GM19452 (cell line): ENCODE results near the gene NATD1.
"Not testable (repeated sequence)": the region's sequence is repeated elsewhere in the genome, so short reads cannot be mapped to it uniquely, and the experiment has no call there.

Source experiments
- ATAC-seq: cut with Tn5 transposase; IDR thresholded peaks from one replicate; pipeline ENCODE4 v1.9.1; 2021; ENCODE audit not compliant: unreplicated experiment

Gene NATD1

DNA sequence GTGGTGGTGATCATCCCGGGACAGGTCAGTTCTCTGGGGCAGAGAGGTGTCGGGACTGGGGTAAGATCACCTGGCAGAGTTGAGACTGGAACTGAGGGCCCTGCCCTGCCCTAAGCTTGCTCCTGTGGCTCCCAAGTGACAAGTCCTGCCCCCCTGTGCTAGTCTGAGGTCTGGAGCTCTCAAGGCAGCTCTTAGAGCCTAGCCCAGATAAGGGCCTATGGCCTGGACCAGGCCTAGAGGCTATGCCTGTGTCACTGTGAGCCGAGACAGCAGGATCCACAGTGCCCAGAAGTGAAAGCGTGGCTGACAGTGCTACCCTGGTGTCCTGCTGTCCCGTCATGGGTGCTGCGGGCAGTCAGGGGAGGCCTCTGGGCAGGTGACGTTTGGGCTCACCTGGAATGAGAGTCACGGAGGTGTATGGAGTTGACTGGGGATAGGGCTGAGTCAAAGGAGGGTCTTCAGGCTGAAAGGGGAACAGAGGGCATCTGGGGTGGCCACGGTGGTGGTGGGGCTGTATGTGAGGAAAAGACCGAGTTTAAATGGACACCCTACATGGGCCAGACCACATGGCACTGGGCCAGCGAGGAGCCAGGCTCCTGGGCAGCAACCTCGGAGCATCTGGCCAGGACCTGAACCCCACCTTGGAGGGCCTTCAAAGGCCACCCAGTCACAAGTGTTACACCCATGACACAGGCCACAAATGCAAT lies 5.5 kb downstream of the NATD1 start:
- ATAC-seq = no peak

DNA sequence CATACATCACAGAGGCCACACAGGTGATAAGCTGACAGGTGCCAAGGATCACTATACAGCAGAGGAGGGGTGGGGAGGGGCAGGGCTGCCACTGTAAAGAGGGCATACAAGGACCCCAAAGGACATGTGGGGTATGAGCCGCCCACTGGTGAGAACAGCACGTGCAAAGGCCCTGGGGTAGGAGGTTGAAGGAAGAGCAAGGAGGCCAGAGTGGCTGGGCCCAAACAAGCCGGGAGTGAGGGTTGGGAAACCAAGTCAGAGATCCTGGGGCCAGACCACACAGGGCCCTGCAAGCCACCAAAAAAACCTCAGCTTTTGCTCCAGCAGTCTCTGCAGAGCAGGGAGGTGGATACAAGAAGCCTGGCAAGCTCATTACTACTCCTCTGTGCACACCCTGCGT lies 6.5 kb downstream of the NATD1 start:
- no peak for ATAC-seq

DNA sequence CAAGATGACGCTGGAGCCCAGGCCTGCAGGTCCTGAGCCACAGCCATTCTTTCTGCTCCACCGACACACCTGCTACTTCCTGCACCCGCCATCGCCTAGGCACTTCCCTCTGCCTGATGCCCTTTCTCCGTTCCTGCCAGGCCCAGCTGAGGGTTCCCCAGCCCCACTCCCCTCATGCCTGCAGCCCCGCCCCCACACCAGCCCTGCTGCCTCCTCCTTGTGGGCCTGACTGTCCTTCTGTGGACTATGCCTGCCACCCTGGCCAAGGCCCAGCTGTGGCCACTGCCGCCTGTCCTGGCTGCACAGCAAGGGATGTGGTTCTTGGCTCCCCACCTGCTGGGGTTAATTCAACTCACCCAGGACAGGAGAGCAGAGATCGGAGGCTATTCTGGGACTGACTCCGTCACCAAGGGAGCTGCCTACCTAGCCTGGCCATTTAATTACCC lies 7.5 kb downstream of the NATD1 start:
- no peak for ATAC-seq

DNA sequence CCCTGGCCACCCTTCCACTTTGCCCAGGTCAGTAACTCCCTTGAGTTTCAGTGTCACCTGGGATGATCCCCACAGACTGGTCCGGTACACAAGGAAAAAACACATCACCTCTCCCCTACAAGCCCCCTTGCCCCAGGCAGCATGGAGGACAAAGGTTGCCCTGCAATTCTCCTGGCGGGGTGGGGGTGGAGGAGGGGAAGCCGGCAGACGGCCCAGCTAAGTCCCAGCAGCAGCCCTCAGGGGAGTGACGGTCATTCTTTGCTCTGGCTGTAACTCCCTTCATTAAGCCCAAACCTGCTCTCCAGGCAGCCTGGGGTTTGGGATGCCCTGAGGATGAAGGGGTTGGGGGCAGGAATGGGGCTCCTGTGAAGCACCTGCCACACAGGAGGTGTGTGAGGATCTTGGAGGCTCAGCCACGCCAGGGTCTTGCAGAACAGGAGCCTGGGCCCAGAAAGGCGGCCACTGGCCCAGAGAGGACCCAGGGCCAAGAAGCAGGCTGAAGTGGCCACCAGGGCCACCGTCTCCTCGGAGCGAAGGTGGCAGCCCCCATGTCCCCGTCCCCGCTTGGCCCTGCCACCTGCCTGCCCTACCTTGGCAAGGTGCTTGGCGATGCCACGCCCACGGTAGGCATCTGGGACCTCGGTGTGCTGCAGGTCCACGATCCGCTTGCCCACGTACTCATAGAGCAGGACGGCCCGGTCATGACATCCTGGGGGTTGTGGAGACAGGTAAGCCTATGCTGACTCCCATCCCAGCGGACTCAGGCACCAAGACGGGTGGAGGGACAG lies 9.5 kb downstream of the NATD1 start:
- no peak for ATAC-seq

DNA sequence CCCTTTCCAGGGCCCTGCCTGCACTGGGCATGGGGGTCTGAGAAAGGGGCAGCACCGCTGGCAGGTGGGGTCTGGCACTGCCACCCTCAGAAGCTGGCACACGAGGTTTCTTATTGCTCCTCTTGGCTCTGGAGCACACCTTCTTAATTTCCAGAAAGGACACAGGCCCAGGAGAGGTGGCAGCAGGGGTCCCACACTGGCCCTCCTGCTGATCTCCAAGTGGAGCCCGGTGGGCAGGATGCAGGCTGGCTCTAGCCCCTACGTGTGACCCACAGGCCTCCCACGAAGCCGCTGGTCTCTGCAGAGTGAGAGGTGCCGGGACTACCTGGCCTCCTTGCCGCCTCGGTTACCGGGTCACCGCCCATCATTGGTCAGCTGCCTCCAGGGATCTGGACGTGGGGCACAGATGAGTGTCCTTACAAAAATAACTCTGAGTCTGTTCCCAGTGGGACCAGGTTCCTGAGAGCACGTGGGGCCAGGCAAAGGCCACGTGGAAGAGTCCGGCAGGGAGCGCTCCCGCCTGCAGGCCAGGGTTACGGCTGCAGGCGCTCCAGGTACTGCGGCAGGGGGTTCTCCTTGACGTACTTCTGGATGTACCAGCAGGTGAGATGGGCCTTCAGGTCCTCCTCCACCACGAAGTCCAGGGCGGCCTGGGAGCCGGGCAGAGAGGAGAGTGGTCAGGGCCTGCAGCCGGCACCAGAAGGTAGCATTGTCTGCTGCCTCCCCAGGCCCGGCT lies 10.3 kb downstream of the NATD1 start:
- no peak for ATAC-seq

DNA sequence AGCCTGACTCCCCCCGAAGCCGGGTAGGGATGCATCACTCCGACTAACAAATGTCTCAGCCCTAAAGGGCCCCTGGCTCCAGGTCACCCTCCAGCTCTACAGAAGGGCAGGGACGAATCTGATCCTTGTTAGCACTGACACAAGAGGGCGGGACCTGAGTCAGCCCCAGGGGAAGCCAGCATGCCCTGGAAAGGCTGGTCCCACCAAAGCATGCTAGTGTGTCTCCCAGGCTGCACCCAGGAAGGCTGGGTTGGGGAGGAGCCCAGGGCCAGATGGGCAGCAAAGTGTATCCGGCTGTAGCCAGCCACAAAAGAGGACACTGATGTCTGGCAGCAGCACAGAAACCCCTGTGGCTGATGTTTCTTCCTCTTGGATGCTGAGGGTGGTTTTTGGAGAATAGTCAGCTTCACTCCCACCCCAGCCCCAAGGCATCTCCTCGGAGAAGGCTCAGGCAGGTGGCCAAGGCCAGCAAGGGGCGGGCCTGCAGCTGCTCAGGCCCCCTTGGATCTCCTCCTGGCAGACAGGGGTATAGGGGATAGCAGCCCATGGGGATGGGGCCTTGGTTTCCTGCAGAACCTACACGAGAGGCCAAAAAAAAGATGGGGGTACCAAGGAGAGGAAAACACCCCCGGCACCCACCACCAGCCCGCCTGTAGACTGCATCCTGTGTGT lies 11.0 kb downstream of the NATD1 start:
- no peak for ATAC-seq

DNA sequence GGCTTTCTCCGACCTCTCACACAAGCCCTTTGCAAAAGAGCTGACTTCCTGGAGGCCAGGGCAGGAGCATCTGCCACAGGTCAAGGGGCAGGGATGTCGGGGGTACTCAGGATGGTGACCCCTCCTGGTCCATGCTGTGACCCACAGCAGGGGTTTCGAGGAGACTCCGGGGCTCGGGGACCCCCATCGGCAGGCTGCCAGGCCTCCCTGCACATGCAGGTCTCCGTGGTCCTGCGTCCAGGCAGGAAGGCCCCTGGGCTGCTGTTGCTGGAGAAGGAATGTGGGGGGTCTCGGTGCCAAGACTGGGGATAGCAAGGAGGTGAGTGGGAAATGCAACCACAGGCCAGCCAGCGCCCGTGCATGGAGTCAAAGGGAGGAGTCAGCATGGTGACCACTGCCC lies 11.6 kb downstream of the NATD1 start:
- no peak for ATAC-seq

DNA sequence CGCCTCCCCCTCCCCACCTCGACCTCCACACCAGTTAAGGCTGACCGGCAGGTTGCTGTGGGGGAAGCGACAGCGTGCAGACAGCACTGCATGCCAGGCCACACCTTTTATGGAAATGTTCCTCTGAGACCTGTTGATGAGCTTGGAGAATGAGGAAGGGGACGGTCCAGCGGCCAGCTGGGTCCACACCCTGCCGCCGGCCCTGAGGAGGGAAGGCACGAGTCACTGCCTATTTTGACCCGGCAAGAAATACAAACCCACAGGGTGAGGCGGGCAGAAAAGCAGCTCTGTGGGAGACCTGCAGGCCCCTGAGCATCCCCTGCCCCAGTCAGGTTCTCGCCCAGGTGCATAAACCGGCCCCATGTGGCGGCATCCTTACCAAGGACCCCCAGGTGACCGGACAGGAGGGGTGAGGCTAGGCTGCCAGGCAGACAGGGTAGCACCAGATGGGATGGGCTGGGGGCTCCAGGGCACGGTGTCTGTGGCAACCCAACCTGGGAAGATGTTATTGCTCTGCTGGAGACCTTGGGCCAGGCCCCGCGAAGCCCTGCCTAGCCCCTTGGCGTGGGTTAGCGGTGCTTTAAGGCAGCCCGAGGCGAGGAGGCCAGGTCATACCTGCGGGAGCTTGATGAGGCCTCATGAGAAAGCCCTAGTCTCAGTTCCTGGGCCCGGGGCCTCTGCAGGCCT lies 12.7 kb downstream of the NATD1 start:
- no peak for ATAC-seq

DNA sequence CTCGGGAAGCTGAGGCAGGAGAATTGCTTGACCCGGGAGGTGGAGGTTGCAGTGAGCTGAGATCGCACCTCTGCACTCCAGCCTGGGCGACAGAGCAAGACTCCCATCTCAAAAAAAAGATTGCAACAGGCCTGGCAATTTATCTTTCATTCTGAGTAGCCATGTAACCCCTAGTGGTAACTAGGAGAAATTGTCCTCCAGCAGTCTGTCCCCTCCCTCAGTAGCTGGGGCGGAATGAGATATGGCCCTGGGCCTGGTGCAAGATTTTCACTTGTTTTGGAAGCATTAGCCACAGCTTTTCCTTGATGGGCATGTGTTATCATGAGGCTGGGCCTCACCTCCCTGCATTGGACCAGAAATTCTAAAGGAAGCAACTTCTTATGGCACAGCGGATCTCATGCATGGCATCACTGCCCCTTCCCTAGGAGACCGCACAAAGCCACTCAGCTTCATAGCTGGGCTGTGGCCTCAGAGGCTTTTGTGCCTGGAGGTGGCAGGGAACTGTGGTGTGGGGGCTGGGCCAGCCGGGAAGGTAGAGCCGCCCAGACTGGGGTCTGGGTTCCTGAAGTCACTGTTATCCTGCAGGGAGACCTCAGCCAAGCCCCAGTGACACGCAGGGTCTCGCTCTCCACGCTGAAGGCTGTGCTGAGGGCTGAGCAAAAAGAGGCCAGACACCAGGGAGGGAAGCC lies 13.4 kb downstream of the NATD1 start:
- no peak for ATAC-seq

DNA sequence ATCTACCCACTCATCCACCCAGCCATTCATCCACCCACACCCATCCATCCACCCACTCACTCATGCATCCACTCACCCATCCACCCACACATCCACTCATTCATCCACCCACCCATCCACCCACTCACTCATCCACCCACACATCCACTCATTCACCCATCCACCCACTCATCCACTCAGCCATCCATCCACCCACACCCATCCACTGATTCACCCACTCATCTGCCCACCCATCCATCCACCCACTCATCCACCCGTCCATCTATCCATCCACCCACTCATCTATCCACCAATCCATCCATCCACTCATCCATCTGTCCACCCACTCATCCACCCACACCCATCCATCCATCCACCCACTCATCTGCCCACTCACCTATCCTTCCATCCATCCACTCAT lies 17.3 kb downstream of the NATD1 start:
- no peak for ATAC-seq

DNA sequence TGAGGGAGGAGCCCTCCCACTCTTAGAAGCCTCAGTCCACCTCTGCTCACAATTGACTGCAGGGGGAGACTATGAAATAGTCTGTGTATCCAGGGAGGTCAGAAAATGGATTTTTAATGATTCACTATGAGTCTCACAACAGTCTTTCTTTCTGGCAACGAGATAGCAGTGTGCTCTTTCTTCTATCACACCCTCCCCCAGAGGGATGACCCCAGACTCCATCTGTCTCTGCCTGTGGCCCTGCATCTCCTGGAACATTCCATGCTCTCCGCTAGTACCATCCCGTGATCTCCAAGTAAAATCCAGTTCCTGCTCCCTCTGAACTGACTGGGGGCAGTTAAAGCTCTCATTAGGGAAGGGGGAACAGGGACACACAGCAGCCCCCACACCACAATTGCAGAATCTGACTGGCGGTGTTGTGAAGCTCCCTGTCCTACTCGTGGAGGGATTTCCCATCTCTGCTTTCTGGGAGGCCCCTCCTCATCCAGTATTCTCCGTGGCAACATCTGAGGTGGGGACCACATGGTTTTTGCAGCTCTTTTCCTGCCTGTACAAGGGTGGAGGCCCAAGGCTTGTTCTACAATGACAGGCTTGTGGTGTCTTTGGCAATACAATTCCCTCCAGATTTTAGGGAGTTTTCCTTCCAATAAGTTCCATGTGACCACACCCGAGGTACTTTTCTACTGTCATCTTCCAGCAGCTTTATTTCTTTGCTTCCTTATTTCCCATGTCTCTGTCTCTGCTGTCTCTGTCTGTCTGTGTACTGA lies 19.4 kb downstream of the NATD1 start:
- no peak for ATAC-seq

DNA sequence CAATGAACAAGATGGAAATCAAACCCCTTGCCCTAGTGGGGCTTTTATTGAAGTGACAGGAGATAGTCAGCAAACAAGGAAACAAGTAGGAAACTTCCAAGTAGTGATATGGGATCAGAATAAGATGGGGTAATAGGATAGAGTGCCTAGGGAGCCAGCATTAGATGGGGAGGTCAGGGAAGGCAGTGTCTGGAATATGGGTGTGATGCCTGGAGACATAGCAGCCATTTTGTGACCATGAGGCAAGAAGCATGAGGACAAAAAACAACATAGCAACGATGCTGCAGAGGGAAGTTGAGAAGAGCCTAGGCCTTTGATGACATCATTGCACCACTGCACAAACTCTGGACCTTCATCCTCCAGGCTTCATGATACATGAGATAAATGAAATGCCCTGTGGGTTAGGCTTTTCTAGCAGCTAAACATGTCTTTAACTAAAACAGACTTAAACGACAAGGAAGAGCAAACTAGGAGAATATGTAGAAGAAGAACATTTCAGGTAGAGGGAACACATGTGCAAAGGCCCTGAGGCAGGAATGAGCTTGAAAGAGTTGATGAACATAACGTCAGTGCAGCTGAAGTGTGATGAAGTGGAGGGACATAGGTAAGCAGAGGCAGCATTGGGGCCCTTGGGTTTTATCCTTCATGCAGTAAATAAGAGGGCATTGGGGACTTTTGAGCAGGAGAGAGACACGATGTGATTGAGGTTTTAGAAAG lies 21.0 kb downstream of the NATD1 start:
- ATAC-seq = no peak

DNA sequence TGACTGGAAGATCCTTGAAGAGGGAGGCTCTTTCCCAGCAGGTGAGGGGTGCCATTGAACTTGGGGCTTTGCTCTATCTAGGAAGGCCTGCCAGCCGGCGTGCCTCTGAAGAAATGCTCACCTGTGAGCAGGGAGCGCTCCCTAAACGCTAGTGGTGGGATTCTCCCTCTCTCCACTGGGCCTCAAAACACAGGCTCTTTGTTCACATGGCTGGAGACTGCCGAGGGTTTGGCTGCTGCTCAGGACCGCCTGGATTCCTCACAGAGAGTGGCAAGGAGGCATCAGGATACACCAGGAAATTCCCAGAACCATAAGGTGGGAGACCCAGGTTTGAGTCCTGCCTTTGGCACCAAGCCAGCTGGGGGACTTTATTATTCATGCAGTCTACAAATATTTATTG lies 21.7 kb downstream of the NATD1 start:
- no peak for ATAC-seq

DNA sequence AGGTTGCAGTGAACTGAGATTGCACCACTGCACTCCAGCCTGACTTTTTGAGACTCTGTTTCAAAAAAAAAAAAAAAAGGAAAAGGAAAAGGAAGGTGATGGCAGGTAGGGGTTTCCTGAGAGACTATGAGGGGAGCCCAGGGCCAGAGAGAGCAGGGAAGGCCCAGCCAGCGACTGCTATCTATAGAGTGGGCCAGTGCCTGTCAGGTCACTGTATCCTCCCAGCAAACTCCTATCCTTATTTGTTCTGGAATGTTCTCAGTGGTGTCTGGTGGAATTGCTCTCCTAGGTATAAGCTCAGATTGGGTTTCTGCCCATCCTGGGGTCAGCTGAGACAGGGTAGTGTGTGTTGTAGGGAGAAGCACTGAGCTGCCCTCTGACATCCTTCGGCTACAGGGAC lies 24.4 kb downstream of the NATD1 start:
- no peak for ATAC-seq

DNA sequence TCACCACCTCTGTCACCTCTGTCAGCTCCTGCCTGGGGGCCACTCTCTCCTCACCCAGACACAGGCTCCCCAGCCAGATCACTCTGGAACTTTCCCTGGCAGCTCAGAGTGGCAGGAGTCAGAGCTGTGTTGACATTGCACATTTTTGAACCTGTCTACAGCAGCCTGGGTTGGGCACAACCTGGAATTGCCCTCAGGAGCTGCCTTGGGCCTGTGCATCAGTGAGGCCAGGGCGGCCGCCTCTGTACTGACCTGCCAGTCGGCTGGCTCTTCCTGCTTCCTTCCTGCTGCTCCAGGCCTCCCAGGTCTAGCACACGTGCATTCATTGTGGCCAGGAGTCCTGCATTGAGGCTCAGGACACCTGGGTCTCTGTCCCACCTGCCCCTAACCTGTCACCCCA lies 25.1 kb downstream of the NATD1 start:
- ATAC-seq = no peak

DNA sequence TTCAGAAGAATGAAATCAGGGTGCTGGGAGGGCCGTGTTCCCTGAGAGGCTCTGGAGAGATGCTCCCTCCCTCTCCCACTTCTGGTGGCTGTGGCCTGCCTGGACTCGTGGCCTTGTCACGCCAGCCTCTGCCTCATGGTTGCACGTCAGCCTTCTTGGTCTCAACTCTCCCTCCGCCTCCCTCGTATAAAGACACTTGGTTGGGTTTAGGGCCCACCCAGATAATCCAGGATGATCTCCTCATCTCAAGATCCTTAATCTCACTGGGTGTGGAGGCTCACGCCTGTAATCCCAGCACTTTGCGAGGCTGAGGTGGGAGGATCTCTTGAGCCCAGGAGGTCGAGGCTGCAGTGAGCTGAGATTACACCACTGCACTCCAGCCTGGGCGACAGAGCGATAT lies 25.9 kb downstream of the NATD1 start:
- not testable (repeated sequence) for ATAC-seq

DNA sequence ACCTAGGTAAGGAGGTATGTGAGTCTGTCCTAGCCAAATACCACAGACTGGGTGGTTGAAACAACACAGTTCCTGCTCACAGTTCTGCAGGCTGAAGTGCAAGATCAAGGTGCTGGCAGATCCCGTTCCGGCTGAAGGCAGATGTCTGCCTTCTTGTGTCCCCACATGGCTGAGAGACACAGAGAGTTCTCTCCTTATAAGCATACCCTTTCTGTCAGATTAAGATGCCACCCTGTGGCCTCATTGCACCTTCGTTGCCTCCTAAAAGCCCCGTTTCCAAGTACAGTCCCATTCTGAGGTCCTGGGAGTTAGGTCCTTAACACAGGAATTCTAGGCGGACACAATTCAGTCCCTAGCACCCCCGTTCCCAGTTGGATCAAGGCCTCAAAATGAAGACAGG lies 30.1 kb downstream of the NATD1 start:
- no peak for ATAC-seq

DNA sequence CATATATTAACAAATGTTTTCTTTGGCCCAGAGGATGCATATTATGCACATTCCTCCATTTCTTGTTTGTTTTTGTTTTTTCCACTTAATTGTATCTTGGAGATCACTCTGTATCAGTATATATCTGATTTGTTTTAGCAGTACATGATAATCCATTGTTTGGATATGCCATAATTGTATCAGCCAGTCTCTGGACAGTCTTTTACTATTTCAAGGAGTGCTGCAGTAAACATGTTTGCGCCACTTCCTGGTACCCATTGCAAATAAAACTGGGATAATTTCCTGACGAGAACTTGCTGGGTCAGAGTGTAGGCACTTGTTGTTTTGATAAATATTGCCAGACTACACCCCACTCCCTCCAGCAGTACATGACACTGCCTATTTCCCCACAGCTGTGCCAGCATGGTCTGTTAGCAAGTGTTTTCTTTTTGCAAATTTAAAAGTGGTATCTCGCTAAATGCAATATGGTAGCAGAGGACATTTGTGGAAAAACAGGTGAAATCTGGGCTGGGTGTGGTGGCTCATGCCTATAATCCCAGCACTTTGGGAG lies 34.3 kb downstream of the NATD1 start:
- no peak for ATAC-seq

DNA sequence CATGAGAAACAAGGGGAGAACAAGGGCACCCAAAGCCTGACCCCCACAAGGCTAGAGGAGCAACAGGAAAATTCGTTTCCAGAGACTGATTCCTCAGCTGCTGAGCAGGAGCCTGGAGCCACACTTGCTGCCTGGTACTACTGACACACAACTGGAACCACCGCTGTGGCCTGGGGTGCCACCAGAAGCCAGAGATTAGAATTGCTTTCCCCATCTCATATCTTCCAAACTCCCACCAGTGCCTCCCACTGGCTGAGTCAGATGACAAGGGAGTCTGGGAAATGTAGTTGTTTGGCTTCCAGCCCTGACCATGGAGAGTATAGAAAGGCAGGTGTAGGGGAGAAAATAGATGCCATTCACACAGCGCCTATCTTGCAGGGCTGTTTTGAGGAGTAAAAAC lies 35.1 kb downstream of the NATD1 start:
- ATAC-seq = no peak
